GM12864 (cell line): Measurements from ENCODE around the gene UNC50.

Experiments used
- DNase-seq: peaks from one replicate; pipeline ENCODE4 v3.0.0-alpha.2; 2011; ENCODE audit warnings: low read depth
- H3K4me3 ChIP-seq: 2 replicates; pipeline ENCODE4 v1.5.1; 2011; ENCODE audit warnings: mild to moderate bottlenecking, low read depth, low read length, control low read depth
- TF ChIP-seq, protein P1 (sequence below): IDR thresholded peaks from 2 replicates; pipeline ENCODE4 v1.5.1; 2011; ENCODE audit warnings: low read depth, mild to moderate bottlenecking, moderate library complexity, low read length, control low read depth, inconsistent platforms; ENCODE audit errors: missing control alignments

UNC50 gene

DNA sequence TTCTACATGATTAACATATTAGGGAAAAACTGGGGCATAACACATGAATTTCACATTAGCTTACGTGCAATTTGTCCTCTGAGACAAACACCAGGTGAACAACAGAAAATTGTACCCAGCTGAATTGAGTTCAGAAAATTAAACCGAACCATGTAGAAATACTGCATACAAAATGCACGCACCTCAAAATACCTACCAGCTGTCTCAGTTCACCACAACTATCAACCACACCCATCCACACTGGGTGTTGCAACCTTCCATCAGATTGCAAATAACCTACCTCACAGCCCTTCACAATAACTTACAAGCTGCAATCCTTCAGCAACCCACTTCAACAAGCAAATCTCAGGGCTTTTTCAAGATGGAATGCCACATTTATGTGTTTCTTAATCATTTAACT, 55.9 kb downstream of the UNC50 start:
- no peak for DNase-seq
- TF ChIP-seq, protein P1, sequence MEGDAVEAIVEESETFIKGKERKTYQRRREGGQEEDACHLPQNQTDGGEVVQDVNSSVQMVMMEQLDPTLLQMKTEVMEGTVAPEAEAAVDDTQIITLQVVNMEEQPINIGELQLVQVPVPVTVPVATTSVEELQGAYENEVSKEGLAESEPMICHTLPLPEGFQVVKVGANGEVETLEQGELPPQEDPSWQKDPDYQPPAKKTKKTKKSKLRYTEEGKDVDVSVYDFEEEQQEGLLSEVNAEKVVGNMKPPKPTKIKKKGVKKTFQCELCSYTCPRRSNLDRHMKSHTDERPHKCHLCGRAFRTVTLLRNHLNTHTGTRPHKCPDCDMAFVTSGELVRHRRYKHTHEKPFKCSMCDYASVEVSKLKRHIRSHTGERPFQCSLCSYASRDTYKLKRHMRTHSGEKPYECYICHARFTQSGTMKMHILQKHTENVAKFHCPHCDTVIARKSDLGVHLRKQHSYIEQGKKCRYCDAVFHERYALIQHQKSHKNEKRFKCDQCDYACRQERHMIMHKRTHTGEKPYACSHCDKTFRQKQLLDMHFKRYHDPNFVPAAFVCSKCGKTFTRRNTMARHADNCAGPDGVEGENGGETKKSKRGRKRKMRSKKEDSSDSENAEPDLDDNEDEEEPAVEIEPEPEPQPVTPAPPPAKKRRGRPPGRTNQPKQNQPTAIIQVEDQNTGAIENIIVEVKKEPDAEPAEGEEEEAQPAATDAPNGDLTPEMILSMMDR = no peak
- no peak overlapping the region for H3K4me3 ChIP-seq

DNA sequence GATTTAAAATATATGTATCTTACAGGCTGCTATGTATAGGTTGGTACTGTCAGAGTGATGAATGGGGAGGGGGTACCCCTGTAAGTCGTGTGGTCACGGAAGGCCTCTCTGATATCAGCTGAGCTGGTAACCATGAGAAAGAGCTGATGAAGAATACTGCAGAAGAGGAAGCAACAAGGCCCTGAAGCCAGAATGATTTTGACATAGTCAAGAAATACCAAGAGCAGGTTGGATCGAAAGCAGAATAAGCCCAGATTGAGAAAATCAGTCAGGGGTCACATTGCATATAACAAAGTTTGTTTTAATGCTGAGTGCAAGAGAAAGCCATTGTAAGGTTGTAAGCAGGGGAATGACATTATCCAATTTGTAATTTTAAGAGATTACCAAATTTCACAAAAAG, 57.3 kb downstream of the UNC50 start:
- TF ChIP-seq, protein P1 = no peak
- DNase-seq = no peak
- H3K4me3 ChIP-seq = no peak overlapping the region
